ENCODE results near the gene GSTM4. TPM values are rescaled to one million over a fixed set of nuclear protein-coding genes. Genes with fewer than 3 reads are reported as not detected.

Gene GSTM4
- total RNA-seq, 1 experiment from 2014 or later = 24.6 TPM

DNA sequence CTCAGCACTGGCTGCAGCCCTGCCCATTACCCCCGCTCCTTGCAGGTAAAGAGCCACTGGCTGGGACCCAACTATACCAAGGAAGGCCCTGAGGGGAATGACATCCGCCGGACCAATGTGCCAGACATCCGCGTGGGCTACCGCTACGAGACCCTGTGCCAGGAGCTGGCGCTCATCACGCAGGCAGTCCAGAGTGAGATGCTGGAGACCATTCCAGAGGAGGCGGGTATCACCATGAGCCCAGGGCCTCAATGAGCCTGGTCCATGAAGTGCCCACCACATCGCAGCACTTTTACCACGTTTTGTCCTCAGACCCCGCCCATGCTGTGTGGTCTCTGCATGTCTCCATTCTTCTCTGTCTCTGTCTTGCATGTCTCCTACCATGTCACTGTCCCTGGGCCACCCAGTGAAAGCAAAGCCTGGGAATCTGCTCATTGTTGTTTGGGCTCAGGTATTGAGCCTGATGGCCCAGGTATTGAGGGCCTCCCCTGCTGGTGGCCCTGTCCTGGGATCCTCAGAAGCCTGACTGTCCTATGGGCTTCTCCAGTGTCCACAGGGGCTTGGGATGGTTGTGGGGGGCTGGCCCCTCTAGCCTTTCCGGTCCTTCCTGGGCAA lies 24.9 kb upstream of the GSTM4 start:
- Histone ChIP-seq H2BK5ac (ENCODE audit: insufficient read length, low read length) (no peak overlapping the region), H3K23me2 (ENCODE audit: insufficient read length, low read depth, low read length, poor library complexity, severe bottlenecking) (no peaks in the 10 kb centered on the region), H3K23ac (ENCODE audit: insufficient read length, low read depth, low read length) (no peak overlapping the region), H3K27me3 (ENCODE audit: insufficient read depth, low read length) (no peaks in the 10 kb centered on the region), H4K5ac (ENCODE audit: insufficient read length, low read depth, low read length) (no peak overlapping the region), H3K56ac (ENCODE audit: insufficient read length, low read depth, low read length) (no peak overlapping the region), H4K20me1 (ENCODE audit: control insufficient read depth, insufficient read depth, insufficient read length) (no peaks in the 10 kb centered on the region), H3K9ac (ENCODE audit: extremely low read depth, insufficient read length, low read length) (no peak overlapping the region), H3K27ac (ENCODE audit: insufficient read length, low read depth, low read length) (no peak overlapping the region), H3K4me2 (ENCODE audit: insufficient read depth, insufficient read length, low read length) (no peak overlapping the region), H3K4me1 (ENCODE audit: insufficient read depth, low read length) (no peaks in the 10 kb centered on the region; the same call in 1 of the 2 replicates), H4K8ac (replicated peaks; ENCODE audit: insufficient read length, low read depth, low read length) (no peak overlapping the region), H2AK5ac (ENCODE audit: insufficient read length, low read length) (no peak overlapping the region), H3K79me1 (ENCODE audit: insufficient read depth, low read depth, low read length, poor library complexity, severe bottlenecking) (no peaks in the 10 kb centered on the region), H3K79me2 (ENCODE audit: insufficient read depth, low read length) (no peaks in the 10 kb centered on the region), H3K14ac (ENCODE audit: insufficient read depth, low read length) (no peak overlapping the region; the same call in 1 of the 2 replicates), H2BK120ac (ENCODE audit: low read depth, low read length, poor library complexity, severe bottlenecking) (no peak overlapping the region), H3K9me3 (ENCODE audit: control insufficient read depth, low read depth, low read length) (no peaks in the 10 kb centered on the region), H2BK12ac (ENCODE audit: insufficient read length, low read depth, low read length) (no peak overlapping the region), H3T11ph (ENCODE audit: low read length) (no peak overlapping the region), H3K4ac (ENCODE audit: low read depth, low read length) (no peak overlapping the region), H3K18ac (ENCODE audit: insufficient read length, low read depth, low read length) (no peak overlapping the region), H2BK15ac (ENCODE audit: low read depth, low read length) (no peak overlapping the region), H2BK20ac (ENCODE audit: low read depth, low read length, poor library complexity, severe bottlenecking) (no peak overlapping the region), H2AFZ (ENCODE audit: low read length) (no peak overlapping the region), H4K91ac (ENCODE audit: insufficient read length, low read depth, low read length) (no peak overlapping the region)
- Mint-ChIP-seq H3K27me3 (ENCODE audit: low read depth) (no peaks in the 10 kb centered on the region), H3K4me1 (peaks cover 8 to 26% of the 10 kb centered on the region in 2 experiments), H3K4me3 (no peak overlapping the region), H3K27ac (no peak overlapping the region), H3K9me3 (no peaks in the 10 kb centered on the region), H3K36me3 (ENCODE audit: insufficient read depth in 1 of 3, low read depth in 3 of 3) (peaks cover 27 to 48% (median 42%) of the 10 kb centered on the region in 3 experiments; a peak in 6 of 7 replicates)
- WGBS (ENCODE audit: extremely low coverage, insufficient read length, low lambda C conversion rate) = no CpG with 5 or more reads among the region's 14 CpGs
- no peak for DNase-seq
- no peak for TF ChIP-seq CTCF (conservative IDR thresholded peaks at IDR 0.05)

Data from H9 (cell line).